Activated CD8-positive, alpha-beta memory T cell treated with anti-CD3 and anti-CD28 coated beads, Interleukin-2, amount 50 U/mL, for 4 hours (primary cell): Measurements from ENCODE around the gene C1QBP.
"Not testable (repeated sequence)": the region's sequence is repeated elsewhere in the genome, so short reads cannot be mapped to it uniquely, and the experiment has no call there.

Source experiments
- DNase-seq: peaks from one replicate; pipeline ENCODE4 v3.0.0-alpha.2; 2020

The C1QBP gene

GRCh38 chr17:5438716-5439445, at the start of gene C1QBP:
C1QBP (minus strand) TSS chr17:5439155; CDS start chr17:5439073, 82 bp downstream.
- peak; percentile 93 for DNase-seq

GRCh38 chr17:5488752-5489151, 49.8 kb upstream of the C1QBP start:
- no peak for DNase-seq

- peak; percentile 94 for DNase-seq
These were observed 47.5 kb upstream of the C1QBP start, which contains the start of gene MIS12 for GRCh38 chr17:5486206-5487124. MIS12 (plus strand) TSS chr17:5486566; CDS start chr17:5488863, 2,297 bp downstream.

- no peak for DNase-seq
These were observed 46.6 kb upstream of the C1QBP start, which contains the start of gene DERL2 for GRCh38 chr17:5485270-5486205. DERL2 (minus strand) TSS chr17:5486178; CDS start chr17:5486161, 17 bp downstream.

GRCh38 chr17:5481451-5481850, 42.5 kb upstream of the C1QBP start:
- no peak for DNase-seq

GRCh38 chr17:5480962-5481361, 42.0 kb upstream of the C1QBP start:
- no peak for DNase-seq

- DNase-seq = no peak
These were observed 40.0 kb upstream of the C1QBP start for GRCh38 chr17:5478992-5479391.

- no peak for DNase-seq
These were observed 35.0 kb upstream of the C1QBP start for GRCh38 chr17:5473906-5474305.

GRCh38 chr17:5472511-5472910, 33.6 kb upstream of the C1QBP start:
- no peak for DNase-seq

GRCh38 chr17:5468075-5468473, 29.1 kb upstream of the C1QBP start:
- DNase-seq = peak; percentile 39

GRCh38 chr17:5467416-5467815, 28.5 kb upstream of the C1QBP start:
- DNase-seq = no peak

- no peak for DNase-seq
These were observed 27.3 kb upstream of the C1QBP start for GRCh38 chr17:5466295-5466694.

GRCh38 chr17:5464717-5465507, 26.0 kb upstream of the C1QBP start:
- no peak for DNase-seq

GRCh38 chr17:5446786-5447185, 7.8 kb upstream of the C1QBP start:
- DNase-seq = no peak

- no peak for DNase-seq
These were observed 5.3 kb upstream of the C1QBP start for GRCh38 chr17:5444209-5444608.

- DNase-seq = no peak
These were observed 4.8 kb upstream of the C1QBP start for GRCh38 chr17:5443728-5444127.

GRCh38 chr17:5439446-5439764, 450 bp upstream of the C1QBP start:
- no peak for DNase-seq

GRCh38 chr17:5437721-5438317, 1.1 kb downstream of the C1QBP start:
- DNase-seq = no peak

- not testable (repeated sequence) for DNase-seq
These were observed 3.1 kb downstream of the C1QBP start for GRCh38 chr17:5435781-5436315.

GRCh38 chr17:5434984-5435383, 4.0 kb downstream of the C1QBP start:
- DNase-seq = no peak

- DNase-seq = no peak
These were observed 6.9 kb downstream of the C1QBP start for GRCh38 chr17:5431949-5432556.
